Hippocampal formation (tissue), 2 donors: ENCODE data around the gene CD248.
"Not testable (repeated sequence)": the region's sequence is repeated elsewhere in the genome, so short reads cannot be mapped to it uniquely, and the experiment has no call there.

Source experiments
- DNase-seq, 2 donors: peaks; one replicate each; lab custom pipeline; 2025; lab: John Stamatoyannopoulos, UW

CD248 gene

DNA sequence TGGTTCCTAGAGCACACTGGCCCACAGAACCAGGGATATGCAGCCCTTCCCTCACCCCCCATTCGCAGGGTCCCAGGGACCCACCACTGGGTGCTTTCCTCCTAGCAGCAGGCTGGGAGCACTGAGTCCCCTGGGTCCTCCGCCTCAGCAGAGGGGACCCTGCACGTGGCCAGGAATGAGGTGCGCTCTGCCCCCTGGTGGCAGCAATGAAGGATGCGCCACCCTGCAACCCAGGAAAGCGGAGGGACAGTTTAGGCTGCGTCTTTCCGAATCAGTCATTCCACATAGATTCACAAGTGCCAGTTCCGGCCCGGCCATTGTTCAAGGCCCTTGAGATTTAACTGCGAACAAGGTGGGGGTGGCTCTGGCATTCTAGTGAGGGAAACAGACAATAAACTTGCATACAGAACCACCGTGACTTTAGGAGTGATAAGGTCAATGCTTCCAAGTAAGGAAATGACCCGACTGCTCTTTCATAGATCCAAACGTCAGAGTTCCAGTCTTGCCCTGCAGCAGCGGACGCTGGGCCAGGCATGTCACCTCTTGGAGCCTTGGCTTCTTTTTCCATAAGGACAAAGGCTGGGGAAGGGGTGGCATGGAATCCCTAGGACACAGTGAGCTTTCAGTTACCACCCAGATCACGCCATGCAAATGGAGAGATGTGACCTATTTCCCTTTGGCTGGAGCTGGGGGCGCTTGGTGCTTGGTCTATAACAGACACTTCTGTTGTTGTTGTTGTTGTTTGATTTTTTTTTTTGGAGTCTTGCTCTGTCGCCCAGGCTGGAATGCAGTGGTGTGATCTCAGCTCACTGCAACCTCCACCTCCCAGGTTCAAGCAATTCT is 11.7 kb upstream of the CD248 start:
- DNase-seq = peak; percentile 37 to 69

DNA sequence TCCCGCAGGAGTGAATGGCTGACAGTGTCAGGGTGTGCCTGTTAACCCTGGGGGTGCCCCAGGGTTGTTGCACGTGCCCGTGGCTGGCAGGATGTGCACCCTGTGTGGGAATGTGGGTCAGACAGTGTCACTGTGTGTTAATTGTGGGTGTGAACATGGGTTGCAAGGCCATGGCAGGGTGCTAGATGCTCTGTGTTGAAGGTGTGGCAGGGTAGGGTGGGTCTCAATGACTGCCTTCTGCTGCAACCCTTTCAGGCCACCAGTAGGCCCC is 11.1 kb upstream of the CD248 start:
- DNase-seq = no peak

DNA sequence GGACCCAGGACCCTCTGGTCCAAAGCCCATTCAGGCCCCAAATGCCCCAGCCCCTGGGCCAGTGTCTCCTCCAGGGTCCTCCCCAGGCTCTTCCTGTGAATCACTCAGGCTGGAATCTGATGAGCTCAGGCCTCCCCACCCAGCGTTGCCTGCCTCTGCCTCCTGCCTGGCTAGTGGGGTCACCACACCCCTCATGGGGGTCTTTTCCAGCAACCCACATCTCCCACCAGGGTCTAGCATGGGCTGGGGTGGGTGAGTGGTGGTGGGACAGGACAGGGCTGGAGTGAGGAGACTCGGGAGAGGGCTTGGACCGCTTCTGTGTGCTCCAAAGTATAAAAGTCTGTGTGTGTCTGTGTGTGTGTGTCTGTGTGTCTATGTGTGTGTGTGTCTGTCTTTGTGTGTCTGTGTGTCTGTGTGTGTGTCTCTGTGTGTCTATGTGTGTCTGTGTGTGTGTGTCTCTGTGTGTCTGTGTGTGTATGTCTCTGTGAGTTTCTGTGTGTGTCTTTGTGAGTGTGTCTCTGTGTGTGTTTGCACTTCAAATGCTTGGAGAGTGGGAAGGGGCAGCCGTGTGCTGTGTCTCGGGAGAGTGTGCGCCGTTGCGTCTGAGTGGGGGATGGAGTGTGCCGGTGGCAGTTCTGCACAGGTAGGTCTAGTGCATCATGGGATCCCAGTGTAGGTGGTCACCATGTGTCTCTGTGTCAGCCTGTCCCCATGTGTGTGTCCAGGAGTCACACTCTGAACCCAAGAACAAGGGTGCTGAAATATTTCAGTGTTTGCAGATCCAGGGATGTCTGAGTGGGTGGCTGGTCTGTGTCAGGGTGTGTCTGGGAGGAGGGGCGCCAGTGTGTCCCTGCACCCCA is 10.6 kb upstream of the CD248 start:
- DNase-seq = no peak

DNA sequence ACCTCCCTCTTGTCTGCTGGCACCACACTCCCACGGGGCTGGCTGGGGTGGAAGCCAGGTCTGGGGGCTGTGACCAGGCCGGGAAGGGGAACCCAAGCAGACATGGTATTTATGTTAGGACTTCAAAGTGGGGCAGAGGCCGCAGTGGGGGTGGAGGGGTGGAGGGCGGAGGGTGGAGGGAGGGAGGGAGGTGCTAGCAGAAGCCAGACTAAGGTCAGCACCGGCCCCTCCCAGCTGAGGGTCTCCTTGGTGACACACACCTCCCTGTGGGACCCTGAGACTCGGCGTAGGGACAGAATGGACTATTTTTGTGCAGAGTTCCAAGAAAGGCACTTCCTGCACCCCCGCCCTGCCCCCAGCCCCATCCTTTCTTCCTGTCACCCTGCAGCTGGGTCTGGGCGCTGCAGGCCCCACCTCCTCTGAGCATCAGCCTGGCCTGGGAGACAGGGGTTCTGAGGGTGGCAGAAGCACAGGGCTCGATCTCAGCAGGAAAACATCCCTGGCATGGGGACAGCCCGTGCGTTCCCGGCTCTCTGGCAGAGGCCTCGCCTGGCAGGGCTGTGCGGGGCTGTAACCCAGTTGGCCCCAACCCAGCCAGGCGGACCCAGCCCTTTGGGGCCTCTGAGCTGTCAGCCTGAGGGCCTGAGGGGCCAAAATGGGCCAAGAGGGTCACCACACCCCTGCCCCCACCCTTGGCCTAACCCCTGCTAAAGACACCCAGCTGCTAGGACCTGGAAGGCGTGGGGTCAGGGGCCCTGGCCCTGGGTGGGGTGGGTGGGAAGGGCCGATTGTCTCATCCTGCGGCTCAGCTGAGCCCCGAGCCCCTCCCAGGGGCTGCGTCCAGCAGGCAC is 9.6 kb upstream of the CD248 start:
- DNase-seq = no peak

DNA sequence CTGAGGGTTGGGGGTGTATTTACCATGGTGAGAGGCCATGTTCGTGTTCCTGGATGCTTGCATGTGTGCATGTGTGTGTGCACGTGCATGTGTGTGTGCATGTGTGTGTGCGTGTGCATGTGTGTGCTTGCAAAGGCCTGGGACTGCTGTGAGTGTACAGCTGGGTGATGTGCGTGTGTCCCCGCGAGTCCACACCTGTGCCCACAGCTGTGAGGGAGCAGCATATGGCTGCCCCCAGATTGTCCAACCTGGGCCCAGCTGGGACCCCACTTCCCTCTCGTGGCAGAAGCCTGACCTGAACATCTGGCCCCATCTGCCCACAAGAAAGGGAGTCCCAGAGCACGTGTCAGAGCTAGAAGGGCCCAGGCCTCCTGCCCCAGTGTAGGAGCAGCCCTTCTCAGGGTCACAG is 8.4 kb upstream of the CD248 start:
- no peak for DNase-seq

DNA sequence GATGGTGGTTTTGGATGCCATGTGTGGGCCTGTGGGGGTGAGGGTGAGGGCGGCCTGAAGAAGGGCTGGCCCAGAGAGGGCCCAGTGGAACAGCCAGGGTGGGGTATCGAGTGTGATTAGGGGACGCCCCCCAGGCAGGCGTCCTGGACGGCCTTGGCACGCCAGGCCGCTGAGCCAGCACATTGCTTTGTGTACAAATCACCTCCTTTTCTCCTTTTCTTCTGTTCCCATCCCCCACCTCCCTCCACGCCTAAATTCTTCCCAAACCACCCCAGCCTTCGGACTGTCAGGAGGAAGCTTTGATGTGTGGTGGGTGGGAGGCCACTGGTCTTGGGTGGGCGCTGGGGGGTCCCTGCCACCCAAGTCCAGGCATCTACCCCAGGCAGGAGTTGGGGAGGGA is 7.8 kb upstream of the CD248 start:
- no peak for DNase-seq

DNA sequence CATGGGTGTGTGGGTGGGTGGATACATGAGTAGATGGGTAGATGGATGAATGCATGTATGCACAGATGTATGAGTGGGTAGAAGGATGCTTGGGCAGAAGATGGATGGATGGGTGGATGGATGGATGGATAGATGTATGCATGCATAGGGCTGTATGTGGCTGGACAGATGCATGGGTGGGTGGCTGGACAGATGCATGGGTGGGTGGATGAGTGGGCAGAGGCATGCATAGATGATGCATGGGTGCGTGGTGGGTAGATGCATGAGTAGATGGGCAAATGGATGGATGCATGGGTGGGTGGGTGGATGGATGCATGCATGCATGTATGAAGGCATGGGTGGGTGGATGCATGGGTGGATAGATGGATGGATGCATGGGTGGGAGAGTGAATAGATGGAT is 6.8 kb upstream of the CD248 start:
- no peak for DNase-seq

DNA sequence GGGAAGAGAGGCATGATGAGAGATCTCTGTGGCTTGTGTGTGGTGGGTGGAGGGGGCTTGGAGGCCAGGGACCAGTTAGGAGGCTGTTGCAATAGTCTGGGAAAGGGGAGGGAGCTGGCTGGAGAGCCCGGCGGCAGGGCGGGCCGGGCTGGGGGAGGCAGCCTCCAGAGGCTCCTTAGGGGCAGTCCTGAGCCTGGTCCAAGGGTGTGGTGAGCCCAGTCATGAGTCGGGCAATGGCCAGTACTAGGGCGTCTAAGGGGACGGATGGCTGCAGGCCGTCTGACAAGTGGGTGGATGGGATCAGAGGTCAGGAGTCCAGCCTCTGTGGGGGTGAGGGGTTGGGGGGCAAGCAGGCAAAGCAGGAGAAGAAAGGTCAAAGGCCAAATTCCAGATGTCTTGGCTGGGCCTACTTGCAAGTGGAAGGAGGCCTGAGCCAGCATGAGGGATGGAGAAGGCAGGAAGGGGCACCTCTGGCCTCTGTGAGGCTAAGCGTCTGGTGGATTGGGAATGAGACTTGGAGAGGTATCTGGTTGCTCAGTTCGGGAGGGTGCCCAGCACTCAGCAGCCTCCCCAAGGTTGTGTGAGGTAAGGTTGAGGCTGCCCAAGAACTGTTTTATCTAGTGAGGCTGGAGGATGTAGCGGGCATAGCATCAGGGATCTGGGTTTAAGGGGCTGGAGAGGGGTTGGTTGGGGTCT is 6.0 kb upstream of the CD248 start:
- DNase-seq = no peak

DNA sequence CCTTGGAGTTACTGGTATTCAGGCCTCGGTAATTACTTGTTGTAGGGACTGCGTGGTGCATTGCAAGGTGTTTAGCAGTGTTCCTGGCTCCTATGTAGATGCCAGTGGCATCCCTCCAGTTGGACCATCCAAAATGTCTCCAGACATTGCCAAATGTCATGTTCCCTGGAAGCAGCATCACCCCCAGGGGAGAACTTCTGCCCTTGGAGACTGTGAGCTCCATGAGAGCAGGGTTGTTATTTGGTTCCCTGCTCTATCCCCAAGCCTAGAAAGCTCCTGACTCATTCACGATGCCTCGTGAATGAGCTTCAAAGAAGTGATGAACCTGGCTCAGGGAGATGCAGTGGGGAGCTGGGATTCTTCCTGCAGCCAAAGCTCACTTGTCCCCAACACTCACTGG is 4.8 kb upstream of the CD248 start:
- no peak for DNase-seq

DNA sequence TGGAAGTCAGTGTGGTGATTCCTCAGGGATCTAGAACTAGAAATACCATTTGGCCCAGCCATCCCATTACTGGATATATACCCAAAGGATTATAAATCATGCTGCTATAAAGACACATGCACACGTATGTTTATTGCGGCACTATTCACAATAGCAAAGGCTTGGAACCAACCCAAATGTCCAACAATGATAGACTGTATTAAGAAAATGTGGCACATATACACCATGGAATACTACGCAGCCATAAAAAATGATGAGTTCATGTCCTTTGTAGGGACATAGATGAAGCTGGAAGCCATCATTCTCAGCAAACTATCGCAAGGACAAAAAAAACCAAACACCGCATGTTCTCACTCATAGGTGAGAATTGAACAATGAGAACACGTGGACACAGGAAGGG is 3.9 kb upstream of the CD248 start:
- DNase-seq = not testable (repeated sequence)

DNA sequence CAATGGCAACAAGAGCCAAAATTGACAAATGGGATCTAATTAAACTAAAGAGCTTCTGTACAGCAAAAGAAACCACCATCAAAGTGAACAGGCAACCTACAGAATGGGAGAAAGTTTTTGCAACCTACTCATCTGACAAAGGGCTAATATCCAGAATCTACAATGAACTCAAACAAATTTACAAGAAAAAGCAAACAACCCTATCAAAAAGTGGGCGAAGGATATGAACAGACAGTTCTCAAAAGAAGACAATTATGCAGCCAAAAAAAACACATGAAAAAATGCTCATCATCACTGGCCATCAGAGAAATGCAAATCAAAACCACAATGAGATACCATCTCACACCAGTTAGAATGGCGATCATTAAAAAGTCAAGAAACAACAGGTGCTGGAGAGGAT is 3.4 kb upstream of the CD248 start:
- not testable (repeated sequence) for DNase-seq

DNA sequence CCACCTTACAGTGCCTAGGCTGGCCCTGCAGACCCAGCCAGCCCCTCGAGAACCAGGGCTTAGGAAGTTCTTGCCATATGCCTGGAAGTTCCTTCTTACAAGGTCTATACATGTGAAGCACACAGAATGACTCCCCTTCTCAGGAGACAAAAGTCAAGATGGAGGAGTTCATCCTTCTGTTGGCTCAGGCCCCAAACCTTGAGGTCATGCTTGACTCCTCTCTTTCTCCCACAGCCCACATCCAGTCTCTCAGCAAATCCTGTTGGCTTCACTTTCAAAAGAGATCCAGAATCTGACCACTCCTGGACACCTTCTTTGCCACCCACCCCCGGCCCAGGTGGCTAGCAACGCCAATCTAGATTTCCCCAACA is 1.7 kb upstream of the CD248 start:
- no peak for DNase-seq

DNA sequence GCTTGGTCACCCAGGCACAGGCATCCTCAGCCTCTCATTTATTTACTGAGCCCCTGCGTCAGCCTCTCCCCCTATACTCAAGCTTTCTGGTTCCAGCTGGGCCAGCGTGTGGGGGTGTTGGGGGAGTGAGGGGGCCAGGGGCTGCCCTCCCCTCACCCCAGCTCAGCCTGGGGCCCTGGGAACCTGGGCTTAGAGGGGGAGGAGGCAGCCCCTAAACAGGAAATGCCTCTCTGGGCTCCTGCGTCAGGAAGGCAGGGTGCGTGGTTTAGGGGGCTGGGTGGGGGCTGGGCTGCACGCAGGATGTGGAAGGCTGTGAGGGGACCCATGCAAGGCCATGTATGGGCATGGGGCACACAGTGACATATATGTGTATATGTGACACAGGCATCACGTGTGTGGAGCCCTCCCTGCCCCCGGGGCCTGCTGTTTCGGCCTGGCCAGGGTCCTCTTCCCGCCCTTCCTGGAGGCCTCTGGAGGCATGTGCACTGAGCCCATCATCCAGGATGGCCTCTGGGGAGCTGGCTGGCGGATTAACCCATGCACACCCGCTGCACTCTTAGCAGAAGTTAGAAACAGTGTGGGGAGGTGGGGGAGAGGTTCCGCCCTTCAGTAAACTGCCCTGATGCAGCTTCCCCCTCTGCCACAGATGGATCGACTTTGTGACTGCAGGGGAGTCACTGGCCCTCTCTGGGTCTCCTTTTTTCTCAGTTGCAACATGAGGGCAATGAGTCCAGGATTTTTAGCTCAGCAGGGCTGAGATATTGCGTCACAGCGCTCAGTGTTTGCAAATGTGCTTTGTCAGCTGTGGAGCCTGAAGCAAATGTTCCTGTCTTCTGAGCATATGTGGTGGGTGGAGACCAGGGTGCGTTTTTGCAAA is 1.1 kb upstream of the CD248 start:
- no peak for DNase-seq

DNA sequence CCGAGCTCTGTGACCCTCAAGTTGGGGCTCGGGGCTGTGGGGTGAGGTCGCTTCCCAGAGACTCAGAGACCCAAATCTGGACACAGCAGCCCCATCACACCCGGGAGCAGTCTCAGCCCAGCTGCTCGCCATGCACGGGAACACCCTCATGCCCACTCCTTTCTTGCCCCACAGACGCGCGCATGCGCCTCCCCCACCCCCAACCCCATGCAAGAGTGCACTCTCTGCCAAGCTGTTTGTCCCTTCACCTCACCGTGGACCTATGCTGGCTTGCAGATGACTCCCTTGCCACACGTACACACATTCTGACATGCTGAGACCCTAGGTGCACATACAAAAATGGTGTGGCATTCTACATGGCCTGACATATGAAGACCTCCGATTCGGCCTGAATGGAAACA is 478 bp upstream of the CD248 start:
- no peak for DNase-seq

DNA sequence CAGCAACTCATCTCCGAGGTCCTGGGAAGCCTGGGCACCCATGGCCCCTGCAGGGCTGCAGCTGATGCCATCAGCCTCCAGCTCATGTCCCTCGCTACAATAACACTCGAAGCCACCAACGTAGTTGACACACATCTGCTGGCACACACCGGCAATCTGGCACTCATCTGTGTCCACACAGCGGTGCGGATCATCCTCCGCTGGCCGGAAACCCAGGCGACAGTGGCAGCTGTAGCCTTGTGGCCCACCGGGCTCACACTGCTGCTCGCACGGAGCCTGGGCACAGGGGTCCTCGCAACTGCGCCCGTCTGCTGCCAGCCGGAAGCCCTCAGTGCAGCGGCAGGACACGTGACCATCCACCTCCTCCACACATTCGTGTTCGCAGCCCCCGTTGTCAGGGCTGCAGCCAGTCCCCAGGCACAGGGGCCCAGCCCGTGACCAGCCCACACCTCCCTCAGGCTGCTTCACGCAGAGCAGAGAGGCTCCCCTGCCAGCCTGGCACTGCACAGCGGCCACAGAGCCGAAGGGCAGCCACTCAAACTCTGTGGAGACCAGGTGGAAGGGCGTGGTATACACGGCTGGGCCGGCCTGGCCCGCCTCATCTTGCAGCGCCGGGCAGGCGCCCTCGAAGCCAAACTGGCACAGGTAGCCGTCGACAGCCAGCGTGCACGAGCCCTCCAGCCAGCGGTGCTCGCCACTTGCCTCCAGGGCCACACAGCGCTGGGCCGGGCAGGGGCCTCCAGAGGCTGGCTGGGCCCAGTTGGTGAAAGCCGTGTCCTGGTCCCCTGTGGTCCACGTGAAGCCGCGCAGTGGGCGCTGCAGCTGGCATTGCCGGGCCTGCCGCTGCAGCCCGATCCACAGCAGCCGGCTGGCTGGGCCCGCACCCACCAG is 678 bp downstream of the CD248 start:
- no peak for DNase-seq

DNA sequence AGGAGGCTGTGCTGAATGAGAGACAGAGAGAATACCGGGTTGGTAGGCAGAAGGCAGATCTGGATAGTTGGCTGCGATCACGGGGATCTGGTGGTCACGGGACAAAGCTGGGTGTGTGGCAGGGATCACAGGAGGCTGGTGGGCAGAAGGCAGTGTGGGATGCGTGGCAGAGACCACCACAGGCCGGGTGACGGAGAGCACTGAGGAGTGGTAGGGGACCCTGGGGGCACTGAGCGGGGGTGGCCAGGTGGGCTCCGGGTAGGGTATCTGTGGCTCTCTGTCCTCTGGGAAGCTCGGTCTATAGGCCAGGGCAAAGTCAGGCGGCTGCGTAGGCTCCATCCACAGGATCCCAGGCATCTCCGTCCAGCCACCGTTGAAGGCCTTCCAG is 1.4 kb downstream of the CD248 start:
- no peak for DNase-seq

DNA sequence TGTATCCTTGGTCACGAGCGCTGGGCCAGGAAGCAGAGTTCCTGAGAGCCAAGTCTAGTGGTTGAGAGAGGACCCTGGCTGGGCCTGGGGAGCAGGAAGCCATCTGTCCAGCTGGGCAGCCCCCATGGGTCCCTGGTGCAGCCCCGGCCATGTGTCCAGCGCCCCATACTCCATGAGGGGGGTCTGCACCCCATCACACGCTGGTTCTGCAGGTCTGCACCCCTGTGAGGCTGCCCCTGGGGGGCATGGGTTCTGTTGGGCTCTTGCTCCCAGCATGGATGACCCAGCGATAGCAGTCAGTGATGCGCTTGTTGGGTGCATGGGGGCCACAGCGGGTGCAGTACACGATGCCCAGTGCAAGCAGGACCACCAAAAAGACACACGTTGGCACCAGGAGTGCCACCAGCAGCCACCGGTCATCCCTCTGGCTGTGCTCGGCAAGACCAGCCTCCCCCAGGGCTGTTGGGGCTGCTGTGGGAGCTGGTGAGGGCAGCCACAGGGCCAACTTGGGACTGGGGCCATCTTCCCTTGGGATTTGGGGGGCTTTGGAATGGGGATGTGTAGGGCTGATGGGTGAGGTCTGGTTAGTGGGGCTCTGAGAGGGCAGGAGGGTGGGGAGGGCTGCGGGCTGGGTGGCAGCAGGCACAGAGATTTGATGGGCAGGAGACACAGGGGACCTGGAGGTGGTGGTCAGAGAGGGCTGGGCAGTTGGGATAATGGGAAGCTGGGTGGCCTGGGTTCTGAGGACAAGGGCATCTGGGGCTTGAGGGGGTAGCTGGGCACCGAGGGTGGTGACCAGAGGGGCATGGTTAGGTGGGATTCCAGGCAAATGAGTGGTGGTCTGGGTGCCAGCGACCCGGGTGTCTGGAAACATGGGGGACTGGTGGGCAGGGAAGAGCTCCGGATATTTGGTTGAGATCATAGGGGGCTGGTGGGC is 2.0 kb downstream of the CD248 start:
- no peak for DNase-seq

DNA sequence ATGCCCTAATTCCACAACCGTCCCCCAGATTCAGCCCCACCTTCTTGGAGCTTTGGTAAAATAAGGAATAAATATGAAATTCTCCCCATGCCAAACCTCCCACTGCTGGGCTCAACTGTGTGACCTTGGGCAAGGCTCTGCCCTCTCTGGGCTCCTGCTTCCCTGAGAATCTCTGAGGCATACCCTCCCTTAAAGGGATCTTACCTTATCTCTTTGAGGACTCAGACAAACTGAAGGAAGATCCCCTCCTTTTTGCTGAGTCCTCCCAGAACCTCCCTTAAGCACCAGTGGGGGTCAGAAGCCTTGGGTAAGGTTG is 2.7 kb downstream of the CD248 start:
- no peak for DNase-seq
